ENCODE measurements around the gene IRF4.

The IRF4 gene

GRCh38 chr6:445571-446417 is 54.2 kb downstream of the IRF4 start:
- DNase-seq: no peak

- DNase-seq: peak; percentile 57 to 81
Measured at GRCh38 chr6:446418-447366, 55.1 kb downstream of the IRF4 start.

GRCh38 chr6:447381-448165 is 56.0 kb downstream of the IRF4 start:
- peak in 1 of 2 donors; percentile 39 for DNase-seq

GRCh38 chr6:448296-449056 is 56.9 kb downstream of the IRF4 start:
- DNase-seq: no peak

- DNase-seq: no peak
Measured at GRCh38 chr6:449057-449430, 57.5 kb downstream of the IRF4 start.

GRCh38 chr6:449486-450419 is 58.2 kb downstream of the IRF4 start:
- DNase-seq: no peak

- no peak for DNase-seq
Measured at GRCh38 chr6:451336-451735, 59.8 kb downstream of the IRF4 start.

- no peak for DNase-seq
Measured at GRCh38 chr6:451847-452246, 60.3 kb downstream of the IRF4 start.

- no peak for DNase-seq
Measured at GRCh38 chr6:452301-453067, 60.9 kb downstream of the IRF4 start.

- DNase-seq: no peak
Measured at GRCh38 chr6:453152-453551, 61.6 kb downstream of the IRF4 start.

GRCh38 chr6:454148-454991 is 62.8 kb downstream of the IRF4 start:
- DNase-seq: no peak

- DNase-seq: no peak
Measured at GRCh38 chr6:455006-455585, 63.5 kb downstream of the IRF4 start.

- no peak for DNase-seq
Measured at GRCh38 chr6:455835-456234, 64.3 kb downstream of the IRF4 start.

GRCh38 chr6:456358-456867 is 64.9 kb downstream of the IRF4 start:
- DNase-seq: no peak

- DNase-seq: no peak
Measured at GRCh38 chr6:456887-457286, 65.3 kb downstream of the IRF4 start.
